IPS-NIHi7 (cell line): Measurements from ENCODE around the gene TANK.
"Not testable (repeated sequence)": the region's sequence is repeated elsewhere in the genome, so short reads cannot be mapped to it uniquely, and the experiment has no call there.

ENCODE experiments used
- DNase-seq: peaks from one replicate; pipeline ENCODE4 v3.0.0; 2012; ENCODE audit warnings: mixed read lengths; ENCODE audit errors: extremely low spot score

TANK gene

GRCh38 chr2:161160226-161161073, at the start of gene TANK:
TANK (plus strand) TSS chr2:161160428; CDS start chr2:161179663, 19,235 bp downstream.
- peak; percentile 98 for DNase-seq

- DNase-seq, result no peak
Measured at GRCh38 chr2:161111531-161111930, 48.7 kb upstream of the TANK start.

- DNase-seq, result no peak
Measured at GRCh38 chr2:161112908-161113307, 47.3 kb upstream of the TANK start.

GRCh38 chr2:161113693-161114575, 46.3 kb upstream of the TANK start:
- no peak for DNase-seq

GRCh38 chr2:161115205-161115604, 45.0 kb upstream of the TANK start:
- DNase-seq, result no peak

GRCh38 chr2:161115605-161116380, 44.4 kb upstream of the TANK start:
- DNase-seq, result no peak

- DNase-seq, result no peak
Measured at GRCh38 chr2:161116509-161116908, 43.7 kb upstream of the TANK start.

GRCh38 chr2:161117506-161117905, 42.7 kb upstream of the TANK start:
- DNase-seq, result no peak

- DNase-seq, result no peak
Measured at GRCh38 chr2:161118722-161119121, 41.5 kb upstream of the TANK start.

GRCh38 chr2:161119483-161119882, 40.7 kb upstream of the TANK start:
- no peak for DNase-seq

- DNase-seq, result no peak
Measured at GRCh38 chr2:161120775-161121174, 39.5 kb upstream of the TANK start.

GRCh38 chr2:161121622-161122021, 38.6 kb upstream of the TANK start:
- no peak for DNase-seq

GRCh38 chr2:161122772-161123530, 37.3 kb upstream of the TANK start:
- DNase-seq, result peak; percentile 66

- DNase-seq, result no peak
Measured at GRCh38 chr2:161123531-161124030, 36.6 kb upstream of the TANK start.

GRCh38 chr2:161124201-161124600, 36.0 kb upstream of the TANK start:
- no peak for DNase-seq

GRCh38 chr2:161128885-161129284, 31.3 kb upstream of the TANK start:
- DNase-seq, result no peak

GRCh38 chr2:161130354-161130753, 29.9 kb upstream of the TANK start:
- DNase-seq, result no peak

GRCh38 chr2:161131074-161131680, 29.1 kb upstream of the TANK start:
- DNase-seq, result no peak

- DNase-seq, result no peak
Measured at GRCh38 chr2:161131804-161132203, 28.4 kb upstream of the TANK start.

- DNase-seq, result not testable (repeated sequence)
Measured at GRCh38 chr2:161132384-161132783, 27.8 kb upstream of the TANK start.

- DNase-seq, result no peak
Measured at GRCh38 chr2:161133366-161133765, 26.9 kb upstream of the TANK start.
